Measurements from ENCODE around the gene ARHGEF18.

The ARHGEF18 gene

DNA sequence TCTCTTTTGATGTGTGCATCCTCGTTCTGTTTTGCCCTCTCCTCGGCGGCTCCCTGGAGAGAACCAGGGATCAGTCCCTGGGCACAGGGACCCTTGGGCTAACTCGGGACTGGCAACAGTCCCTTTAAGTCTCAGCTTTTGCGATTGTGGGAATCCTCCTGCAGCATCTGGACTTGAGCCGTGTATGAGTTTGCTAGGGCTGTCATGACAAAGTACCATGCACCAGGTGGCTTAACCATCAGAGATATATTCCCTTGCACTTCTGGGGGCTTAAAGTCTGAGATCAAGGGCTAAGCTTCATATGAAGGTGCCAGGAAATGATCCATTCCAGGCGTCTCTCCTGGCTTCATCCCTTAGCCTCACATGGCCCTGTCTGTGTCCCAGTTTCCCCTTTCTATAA lies 34.5 kb downstream of the ARHGEF18 start:
- DNase-seq = no peak

DNA sequence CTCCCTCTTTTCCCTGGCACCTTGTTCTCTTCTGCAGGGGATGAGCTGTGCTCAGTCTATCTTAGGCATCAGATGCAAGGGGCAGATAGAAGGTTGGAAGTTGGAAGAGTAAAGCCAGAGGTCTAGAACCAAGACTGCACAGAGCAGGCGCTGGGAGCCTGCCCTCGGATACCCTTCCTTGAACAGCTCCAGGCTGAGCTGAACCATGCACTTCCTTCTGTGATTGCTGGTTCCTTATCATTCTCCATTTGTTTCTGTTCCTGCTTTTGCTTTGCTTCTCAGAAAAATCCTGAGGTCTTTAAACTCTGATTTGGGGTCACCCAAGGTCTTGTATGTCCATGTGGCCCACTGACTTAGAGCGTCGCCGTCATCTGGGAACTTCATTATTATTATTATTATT lies 36.3 kb downstream of the ARHGEF18 start:
- DNase-seq = no peak

DNA sequence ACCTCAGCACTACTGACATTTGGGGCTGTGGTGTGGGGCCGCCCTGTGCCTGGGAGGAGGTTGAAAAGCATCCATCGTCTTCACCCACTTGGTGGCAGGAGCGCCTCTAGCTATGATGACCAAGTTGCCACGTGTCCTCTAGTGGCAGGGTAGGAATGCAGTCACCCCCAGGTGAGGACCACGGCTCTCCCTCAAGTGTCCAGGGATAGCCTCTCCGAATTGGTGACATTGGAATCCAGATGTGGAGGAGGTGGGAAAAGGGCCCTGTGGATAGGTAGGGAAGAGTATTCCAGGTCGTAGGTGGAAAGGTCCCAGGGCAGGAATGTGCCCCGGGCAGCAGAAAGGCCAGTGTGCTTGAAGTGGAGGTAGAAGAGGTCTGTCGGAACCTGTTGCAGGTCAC lies 37.6 kb downstream of the ARHGEF18 start:
- no peak for DNase-seq

DNA sequence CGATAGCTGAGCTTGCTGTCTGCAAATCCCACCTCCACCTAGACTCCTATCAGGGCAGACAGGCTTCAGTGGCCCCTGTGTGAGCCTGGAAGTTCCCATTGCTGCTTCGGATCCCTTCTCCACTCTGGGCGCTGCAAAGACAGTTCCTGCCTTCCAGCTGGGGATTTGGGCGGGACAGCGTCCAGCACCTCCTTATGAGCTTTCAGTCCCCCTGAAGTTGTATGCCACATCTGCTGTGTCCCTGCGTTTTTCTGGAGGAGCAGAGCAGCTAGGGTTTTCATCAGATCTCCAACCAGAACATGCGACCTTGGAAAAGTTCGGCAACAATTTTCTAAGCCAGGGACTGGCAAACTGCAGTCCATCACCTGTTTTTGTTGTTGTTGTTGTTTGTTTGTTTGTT lies 38.0 kb downstream of the ARHGEF18 start:
- no peak for DNase-seq

DNA sequence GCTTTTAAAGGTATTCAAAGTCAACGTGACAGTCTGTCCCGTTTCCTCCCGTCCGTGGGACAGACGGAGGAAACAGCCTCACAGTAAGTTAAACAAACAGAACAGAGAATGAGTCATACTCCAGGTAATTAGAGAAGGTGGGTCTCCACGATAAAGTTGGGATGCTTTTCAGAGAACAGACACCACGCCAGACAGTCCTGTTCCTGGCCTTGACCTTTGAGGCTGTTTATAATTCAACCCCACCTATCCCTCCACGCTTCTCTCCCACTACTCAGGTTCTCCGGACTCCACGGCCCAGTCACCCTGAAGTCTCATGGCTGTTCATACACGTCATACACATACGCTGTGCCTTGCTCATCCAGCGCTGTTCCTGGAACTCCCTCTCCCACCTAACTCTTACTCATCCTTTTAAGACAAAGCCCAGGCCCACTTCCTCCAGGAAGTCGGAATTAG lies 42.5 kb downstream of the ARHGEF18 start:
- DNase-seq = no peak

DNA sequence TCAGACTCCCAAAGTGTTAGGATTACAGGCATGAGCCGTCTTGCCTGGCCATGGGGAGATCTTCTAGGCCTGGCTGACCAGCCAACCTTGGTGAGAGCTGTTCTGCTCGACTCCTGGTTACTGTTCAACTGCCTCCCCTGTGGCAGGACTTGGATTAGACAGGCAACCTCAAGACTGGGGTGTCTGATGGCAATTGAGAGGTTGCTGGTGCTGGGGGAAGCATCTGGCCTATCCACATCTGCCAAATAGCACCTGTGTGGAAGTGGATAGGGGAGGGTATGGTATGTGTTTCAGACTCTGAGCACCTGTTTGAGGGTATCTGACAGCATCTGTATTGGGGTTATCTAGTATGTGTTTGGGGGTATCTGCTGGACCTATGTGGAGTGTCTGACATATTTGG lies 44.7 kb downstream of the ARHGEF18 start:
- DNase-seq = no peak

DNA sequence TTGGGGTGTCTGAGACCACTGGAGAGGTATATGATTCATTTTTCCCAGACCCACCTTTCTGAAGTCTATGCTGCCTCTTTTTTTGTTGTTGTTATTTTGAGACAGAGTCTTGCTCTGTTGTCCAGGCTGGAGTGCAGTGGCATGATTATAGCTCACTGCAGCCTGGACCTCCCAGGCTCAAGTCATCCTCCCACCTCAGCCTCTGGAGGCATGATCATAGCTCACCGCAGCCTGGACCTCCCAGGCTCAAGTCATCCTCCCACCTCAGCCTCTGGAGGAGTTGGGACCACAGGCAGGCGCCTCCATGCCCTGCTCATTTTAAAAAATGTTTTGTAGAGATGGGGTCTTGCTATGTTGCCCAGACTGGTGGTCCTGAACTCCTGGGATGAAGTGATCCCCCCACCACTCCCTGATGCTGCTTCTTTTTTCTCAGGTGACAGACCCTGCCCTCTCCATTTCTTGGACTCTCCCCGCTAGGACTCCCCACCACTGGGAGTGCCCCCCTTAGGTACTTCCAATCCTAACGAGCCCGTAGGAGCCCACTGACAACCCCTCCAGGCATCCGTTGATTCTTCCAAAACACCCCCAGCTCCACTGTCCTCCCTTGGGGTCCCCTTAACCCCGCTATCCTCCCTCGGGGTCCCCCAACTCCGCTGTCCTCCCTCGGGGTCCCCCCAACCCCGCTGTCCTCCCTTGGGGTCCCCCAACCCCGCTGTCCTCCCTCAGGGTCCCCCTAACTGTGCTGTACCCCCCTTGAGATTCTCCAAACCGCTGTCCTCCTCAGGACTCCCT lies 45.4 kb downstream of the ARHGEF18 start:
- DNase-seq = no peak

DNA sequence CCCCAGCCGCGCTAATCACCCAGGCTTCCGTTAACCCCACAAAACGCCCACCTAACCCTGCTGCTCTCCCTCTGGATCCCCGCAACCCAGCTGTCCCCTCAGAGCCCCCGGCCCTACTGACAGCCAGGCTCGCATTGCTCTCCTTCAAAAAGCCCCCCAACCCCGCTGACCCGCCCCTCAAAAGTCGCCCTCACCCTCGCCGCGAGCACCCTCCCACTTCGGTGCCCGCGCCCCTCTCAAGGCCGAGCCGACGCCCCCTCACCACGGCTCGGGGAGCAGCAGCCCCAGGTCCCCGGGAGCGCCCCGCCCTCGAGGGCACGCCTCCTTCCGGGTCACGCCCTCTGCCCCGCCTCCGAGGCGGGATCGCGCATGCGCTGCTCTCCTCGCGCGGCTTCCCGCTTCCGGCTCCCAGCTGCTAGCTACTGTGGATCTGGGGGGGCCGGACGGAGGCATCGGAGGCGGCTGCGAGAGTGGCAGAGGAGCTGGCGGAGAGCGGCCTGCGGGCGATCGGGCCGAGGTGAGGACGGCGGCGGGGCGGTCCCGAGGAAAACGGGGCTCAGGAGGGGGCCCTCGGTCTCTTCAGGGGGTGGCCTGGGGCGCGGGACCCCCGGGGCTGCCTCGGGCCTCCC lies 46.1 kb downstream of the ARHGEF18 start:
- peak; percentile 54 to 97 (median 89) for DNase-seq

DNA sequence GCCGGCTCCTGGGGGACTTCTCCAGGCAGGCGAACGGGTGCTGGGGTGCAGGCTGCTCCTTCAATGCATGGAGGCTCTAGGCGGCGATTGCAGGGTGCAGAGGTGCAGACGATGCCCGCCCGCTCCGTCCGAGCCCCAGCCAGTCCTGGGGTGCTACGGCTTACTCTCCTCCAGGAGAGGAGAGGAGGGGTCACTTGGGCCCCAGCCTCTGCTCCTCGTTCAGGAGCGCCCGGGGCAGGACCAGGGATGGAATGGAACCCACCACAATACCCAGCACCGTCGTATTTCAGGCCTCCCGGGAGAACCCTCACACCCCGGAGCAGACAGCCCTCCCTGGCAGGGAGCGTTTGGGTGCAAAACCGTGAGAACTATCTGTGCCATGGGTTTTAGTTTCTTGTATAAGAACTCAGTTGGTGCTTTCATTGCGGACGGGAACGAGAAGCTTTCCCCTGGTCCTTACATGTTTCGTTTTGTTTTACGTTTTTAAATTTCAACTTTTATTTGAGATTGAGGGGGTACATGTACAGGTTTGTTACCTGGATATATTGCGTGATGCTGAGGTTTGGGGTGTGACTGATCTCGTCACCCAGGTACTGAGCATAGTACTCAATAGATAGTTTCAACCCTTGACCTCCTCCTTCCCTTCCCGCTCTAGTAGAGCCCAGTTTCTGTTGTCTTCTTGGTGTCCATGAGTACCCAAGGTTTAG lies 46.8 kb downstream of the ARHGEF18 start:
- peak in 4 of 58 donors; percentile 33 to 54 (median 48) for DNase-seq

DNA sequence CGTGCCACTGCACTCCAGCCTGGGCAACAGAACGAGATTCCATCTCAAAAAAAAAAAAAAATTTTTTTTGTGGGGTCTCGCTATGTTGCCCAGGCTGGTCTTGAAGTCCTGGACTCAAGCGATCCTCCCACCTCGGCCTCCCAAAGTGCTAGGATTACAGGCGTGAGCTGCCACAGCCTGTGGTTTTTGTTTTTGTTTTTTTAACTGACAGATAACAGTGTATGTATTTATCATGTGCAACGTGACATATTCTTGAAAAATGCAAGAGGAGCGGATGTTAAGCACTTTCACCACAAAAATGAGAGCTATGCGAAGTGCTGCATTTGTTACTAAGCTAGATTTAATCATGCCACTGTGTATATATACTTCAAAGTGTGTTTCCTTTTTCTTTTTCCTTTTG lies 49.0 kb downstream of the ARHGEF18 start:
- no peak for DNase-seq
